Peyer's patch (tissue), 4 donors: ENCODE data around the gene TRMT10B. TPM values are rescaled to one million over a fixed set of nuclear protein-coding genes. Genes with fewer than 3 reads are reported as not detected.
"Not testable (repeated sequence)": the region's sequence is repeated elsewhere in the genome, so short reads cannot be mapped to it uniquely, and the experiment has no call there.

Source experiments
- DNase-seq, 3 donors: peaks; one replicate each; pipeline ENCODE4 v3.0.0-alpha.2; 2017 to 2019
- H3K27ac ChIP-seq, 4 donors: fragments of 200-600 bp; sonication (generic); one replicate each; pipeline ENCODE4 v1.5.1; 2016 to 2019
- H3K27me3 ChIP-seq, 2 donors: fragments of 200-600 bp; sonication (generic); one replicate each; pipeline ENCODE4 v1.5.1; 2019
- H3K36me3 ChIP-seq, 3 donors: fragments of 200-600 bp; sonication (generic); one replicate each; pipeline ENCODE4 v1.5.1; 2016 to 2019
- H3K4me1 ChIP-seq, 4 donors: fragments of 200-600 bp; sonication (generic); one replicate each; pipeline ENCODE4 v1.5.1; 2016 to 2019
- H3K4me3 ChIP-seq, 4 donors: fragments of 200-600 bp; sonication (generic); 1 replicate in 3 of 4; 2 replicates in 1 of 4; pipeline ENCODE4 v1.5.1; 2016 to 2019; ENCODE audit warnings: mild to moderate bottlenecking in 1 of 4
- H3K9me3 ChIP-seq, 4 donors: fragments of 200-600 bp; sonication (generic); one replicate each; pipeline ENCODE4 v1.5.1; 2016 to 2019; ENCODE audit warnings: mild to moderate bottlenecking in 1 of 4
- POLR2A ChIP-seq, 2 donors: fragments of 450-650 bp; IDR thresholded peaks; one replicate each; pipeline ENCODE4 v1.5.1; 2017; ENCODE audit warnings: antibody characterized with exemption in 2 of 2, mild to moderate bottlenecking in 2 of 2, moderate library complexity in 2 of 2
- total RNA-seq, 4 donors: library from RNA; depleted of rRNA; stranded (reverse); fragments of >200 nt; gene quantifications; one replicate each; pipeline ENCODE4 v1.1.0, GENCODE V29; 2016
- TF ChIP-seq, protein P1 (sequence below), 6 experiments: fragments of 450-650 bp in 4 of 6; fragments of 200-600 bp in 2 of 6; sonication (generic) in 1 of 6; IDR thresholded peaks; one replicate each; pipeline ENCODE4 v1.5.1; 2017 to 2019; ENCODE audit warnings: antibody characterized with exemption in 6 of 6, mild to moderate bottlenecking in 3 of 6, moderate library complexity in 1 of 6

Gene TRMT10B
- total RNA-seq, 4 donors from 2014 or later = 3.3 to 33.0 (median 16.1) TPM

DNA sequence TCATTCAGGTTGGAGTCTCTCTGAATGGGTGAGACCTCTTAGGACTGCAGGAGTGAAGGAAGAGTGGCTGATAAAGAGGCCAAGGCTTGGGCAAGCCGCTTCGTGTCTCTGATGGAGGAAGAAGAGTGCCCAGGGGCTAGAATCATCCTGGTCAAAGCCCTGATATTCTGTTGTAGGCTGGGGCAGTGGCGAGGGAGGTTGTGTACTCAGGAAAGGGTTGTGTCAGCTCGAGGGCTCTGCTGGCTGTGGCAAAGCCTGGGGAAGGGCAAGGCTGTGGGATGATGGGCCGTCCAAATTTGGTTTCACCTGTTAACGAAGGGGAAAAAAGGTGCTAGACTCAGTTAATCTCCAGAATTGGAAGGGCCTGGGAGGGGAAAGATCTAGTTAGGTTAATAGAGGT lies 2.4 kb upstream of the TRMT10B start:
- Histone ChIP-seq H3K27me3 (no peaks in the 10 kb centered on the region), H3K4me3 (no peak overlapping the region), H3K9me3 (no peaks in the 10 kb centered on the region), H3K27ac (no peak overlapping the region), H3K4me1 (peaks cover 0 to 7% (median 0%) of the 10 kb centered on the region in 4 donors), H3K36me3 (no peaks in the 10 kb centered on the region)
- no peak for TF ChIP-seq POLR2A (IDR thresholded peaks at IDR 0.05)
- TF ChIP-seq, protein P1, sequence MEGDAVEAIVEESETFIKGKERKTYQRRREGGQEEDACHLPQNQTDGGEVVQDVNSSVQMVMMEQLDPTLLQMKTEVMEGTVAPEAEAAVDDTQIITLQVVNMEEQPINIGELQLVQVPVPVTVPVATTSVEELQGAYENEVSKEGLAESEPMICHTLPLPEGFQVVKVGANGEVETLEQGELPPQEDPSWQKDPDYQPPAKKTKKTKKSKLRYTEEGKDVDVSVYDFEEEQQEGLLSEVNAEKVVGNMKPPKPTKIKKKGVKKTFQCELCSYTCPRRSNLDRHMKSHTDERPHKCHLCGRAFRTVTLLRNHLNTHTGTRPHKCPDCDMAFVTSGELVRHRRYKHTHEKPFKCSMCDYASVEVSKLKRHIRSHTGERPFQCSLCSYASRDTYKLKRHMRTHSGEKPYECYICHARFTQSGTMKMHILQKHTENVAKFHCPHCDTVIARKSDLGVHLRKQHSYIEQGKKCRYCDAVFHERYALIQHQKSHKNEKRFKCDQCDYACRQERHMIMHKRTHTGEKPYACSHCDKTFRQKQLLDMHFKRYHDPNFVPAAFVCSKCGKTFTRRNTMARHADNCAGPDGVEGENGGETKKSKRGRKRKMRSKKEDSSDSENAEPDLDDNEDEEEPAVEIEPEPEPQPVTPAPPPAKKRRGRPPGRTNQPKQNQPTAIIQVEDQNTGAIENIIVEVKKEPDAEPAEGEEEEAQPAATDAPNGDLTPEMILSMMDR (IDR thresholded peaks at IDR 0.05) = no peak
- DNase-seq = no peak

DNA sequence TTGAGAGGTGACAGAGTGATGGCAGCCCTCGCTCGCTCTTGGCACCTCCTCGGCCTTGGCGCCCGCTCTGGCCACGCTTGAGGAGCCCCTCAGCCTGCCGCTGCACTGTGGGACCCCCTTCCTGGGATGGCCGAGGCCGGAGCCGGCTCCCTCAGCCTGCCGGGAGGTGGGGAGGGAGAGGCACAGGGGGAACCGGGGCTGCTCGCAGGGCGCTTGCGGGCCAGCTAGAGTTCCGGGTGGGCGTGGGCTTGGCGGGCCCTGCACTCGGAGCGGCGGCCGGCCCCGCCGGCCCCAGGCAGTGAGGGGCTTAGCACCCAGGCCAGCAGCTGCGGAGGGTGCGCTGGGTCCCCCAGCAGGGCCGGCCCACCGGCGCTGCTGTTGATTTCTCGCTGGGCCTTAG lies 1.9 kb upstream of the TRMT10B start:
- not testable (repeated sequence) for H3K4me3 ChIP-seq, H3K9me3 ChIP-seq, H3K36me3 ChIP-seq, H3K27me3 ChIP-seq, DNase-seq, H3K27ac ChIP-seq, H3K4me1 ChIP-seq

DNA sequence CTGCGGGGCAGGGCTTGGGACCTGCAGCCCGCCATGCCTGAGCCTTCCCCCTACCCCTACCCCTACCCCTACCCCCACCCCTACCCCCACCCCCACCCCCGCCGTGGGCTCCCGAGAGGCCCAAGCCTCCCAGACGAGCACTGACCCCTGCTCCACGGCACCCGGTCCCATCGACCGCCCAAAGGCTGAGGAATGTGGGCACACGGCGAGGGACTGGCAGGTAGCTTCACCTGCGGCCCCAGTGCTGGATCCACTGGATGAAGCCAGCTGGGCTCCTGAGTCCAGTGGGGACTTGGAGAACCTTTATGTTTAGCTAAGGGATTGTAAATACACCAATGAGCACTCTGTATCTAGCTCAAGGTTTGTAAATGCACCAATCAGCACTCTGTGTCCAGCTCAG lies 1.5 kb upstream of the TRMT10B start:
- H3K36me3 ChIP-seq, H3K4me1 ChIP-seq, H3K9me3 ChIP-seq, H3K27me3 ChIP-seq, DNase-seq, H3K27ac ChIP-seq, H3K4me3 ChIP-seq: not testable (repeated sequence)

DNA sequence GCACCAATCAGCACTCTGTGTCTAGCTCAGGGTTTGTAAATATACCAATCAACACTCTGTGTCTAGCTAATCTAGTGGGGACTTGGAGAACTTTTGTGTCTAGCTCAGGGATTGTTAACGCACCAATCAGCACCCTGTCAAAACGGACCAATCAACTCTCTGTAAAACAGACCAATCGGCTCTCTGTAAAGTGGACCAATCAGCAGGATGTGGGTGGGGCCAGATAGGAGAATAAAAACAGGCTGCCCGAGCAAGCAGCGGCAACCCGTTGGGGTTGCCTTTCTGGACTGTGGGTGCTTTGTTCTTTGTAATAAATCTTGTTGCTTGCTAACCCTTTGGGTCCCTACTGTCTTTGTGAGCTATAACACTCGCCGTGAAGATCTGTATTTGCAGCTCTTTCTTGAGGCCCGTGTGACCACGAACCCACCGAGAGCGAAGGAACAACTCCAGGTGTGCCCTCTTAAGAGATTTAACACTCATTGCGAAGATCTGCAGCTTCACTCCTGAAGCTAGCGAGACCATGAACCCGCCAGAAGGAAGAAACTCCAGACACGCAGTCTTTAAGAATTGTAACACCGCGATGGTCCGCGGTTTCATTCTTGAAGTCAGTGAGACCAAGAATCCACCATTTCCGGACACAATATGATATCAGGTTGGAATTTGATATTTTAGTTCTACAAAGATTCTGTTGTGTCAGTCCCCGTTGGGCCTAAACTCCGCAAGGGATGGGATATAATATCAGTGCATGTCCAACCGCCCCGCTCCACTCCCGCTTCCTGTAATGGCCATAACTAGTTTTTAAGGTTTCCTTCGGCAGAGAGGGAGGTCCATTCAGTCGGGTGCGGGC lies 740 bp upstream of the TRMT10B start:
- Histone ChIP-seq H3K4me1 (peaks cover 0 to 7% (median 0%) of the 10 kb centered on the region in 4 donors), H3K27ac (peak overlapping the region in 2 of 4 donors; percentile 84 to 88), H3K4me3 (peak overlapping the region; percentile 71 to 93 (median 80)), H3K27me3 (no peaks in the 10 kb centered on the region), H3K9me3 (no peaks in the 10 kb centered on the region), H3K36me3 (no peaks in the 10 kb centered on the region)
- no peak for DNase-seq
- TF ChIP-seq, protein P1 (IDR thresholded peaks at IDR 0.05) = no peak
- TF ChIP-seq POLR2A (IDR thresholded peaks at IDR 0.05) = no peak

DNA sequence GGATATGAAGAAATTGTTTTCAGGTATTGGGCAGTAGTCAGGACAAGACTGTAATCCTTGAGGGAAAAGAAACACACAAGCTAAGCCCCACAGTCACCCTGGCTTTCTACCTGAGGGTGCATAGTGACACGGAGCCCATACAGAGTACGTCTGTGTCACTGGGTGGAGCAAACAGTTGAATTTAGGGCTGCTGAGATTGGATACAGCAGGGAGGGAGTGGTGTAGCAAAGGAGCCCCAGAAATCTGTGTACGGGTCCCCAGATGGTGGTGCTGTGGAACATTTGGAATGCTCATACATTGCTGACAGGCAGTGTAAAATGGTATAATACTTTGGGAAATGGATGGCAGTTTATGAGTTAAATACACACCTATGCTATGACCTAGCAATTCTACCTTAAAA lies 5.1 kb downstream of the TRMT10B start:
- Histone ChIP-seq H3K4me3 (no peak overlapping the region), H3K4me1 (peaks cover 0 to 7% (median 0%) of the 10 kb centered on the region in 4 donors), H3K27me3 (no peaks in the 10 kb centered on the region), H3K27ac (no peak overlapping the region), H3K9me3 (no peaks in the 10 kb centered on the region), H3K36me3 (no peaks in the 10 kb centered on the region)
- TF ChIP-seq, protein P1 (IDR thresholded peaks at IDR 0.05) = no peak
- no peak for TF ChIP-seq POLR2A (IDR thresholded peaks at IDR 0.05)
- no peak for DNase-seq

DNA sequence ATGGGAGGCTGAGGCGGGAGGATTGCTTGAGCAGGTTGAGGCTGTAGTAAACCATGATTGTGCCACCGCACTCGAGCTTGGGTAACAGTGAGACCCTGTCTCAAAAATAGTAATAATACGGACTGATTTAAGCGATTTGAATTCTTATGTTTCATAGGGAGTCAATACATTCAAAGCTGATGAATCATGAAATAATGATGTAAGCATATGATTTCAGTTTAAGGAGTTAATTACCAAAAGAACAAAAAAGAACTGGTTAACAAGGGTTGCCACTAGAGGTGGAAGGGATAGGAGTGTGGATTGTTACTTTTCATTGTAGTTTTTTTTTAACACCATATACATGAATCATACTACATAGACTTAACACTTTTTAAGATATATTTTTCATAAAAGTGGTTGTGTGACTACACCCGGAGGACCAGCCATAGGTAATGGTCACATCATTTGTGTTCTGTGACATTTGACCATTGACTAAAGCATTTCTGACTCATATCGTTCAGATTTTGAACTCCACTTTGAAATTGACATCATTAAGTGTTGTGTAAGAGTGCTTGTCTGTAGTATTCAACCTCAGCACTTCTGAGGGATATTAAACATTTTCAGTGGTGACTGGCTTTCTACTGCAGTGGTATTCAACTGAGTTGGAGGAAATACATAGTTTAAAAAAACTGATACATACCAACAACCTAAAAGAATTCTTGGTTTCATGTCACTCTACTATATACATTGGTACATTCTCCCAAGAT lies 7.0 kb downstream of the TRMT10B start:
- H3K27ac ChIP-seq = no peak overlapping the region
- no peak for TF ChIP-seq POLR2A (IDR thresholded peaks at IDR 0.05)
- TF ChIP-seq, protein P1 (IDR thresholded peaks at IDR 0.05) = no peak
- no peaks in the 10 kb centered on the region for H3K9me3 ChIP-seq
- no peaks in the 10 kb centered on the region for H3K4me1 ChIP-seq
- H3K27me3 ChIP-seq = no peaks in the 10 kb centered on the region
- H3K36me3 ChIP-seq = no peaks in the 10 kb centered on the region
- no peak overlapping the region for H3K4me3 ChIP-seq
- DNase-seq = no peak
